HL-60/S4 treated with retinoic acid at 250 ng/mL for 4 days and 3 days (cell line): ENCODE results near the gene KLF3.
"Not testable (repeated sequence)": the region's sequence is repeated elsewhere in the genome, so short reads cannot be mapped to it uniquely, and the experiment has no call there.

ENCODE experiments used
- in situ Hi-C: fragments of 300-500 bp; cut with MboI; formaldehyde crosslinking; loops from 2 replicates; pipeline ENCODE4 v1.7.0; 2022; ENCODE audit warnings: low sequenced_read_pairs

The KLF3 gene

GRCh38 chr4:38663801-38664705, at the start of gene KLF3:
TSS of gene KLF3 (plus strand) at chr4:38664199. CDS start at chr4:38680626, 16,427 bp downstream.
- in situ Hi-C loops: no loop called here

GRCh38 chr4:38614231-38614630, 49.8 kb upstream of the KLF3 start:
- in situ Hi-C loops: no loop called here

DNA sequence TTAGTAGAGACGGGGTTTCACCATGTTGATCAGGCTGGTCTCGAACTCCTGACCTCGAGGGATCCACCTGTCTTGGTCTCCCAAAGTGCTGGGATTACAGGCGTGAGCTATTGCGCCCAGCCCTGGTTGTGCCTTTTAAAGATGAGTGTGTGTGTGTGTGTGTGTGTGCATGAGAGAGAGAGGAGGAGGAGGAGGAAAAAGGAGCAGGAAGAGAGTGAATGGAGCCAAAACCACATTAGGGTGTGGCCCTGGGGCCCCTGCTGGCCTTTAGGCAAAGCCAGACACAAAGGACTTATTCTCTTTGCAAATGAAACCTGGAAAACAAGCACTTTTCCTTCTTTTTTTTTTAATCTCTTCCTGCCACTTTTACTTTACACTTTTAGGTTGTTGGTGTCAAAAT, 48.2 kb upstream of the KLF3 start:
- in situ Hi-C loops: no loop called here

- in situ Hi-C loops: no loop called here
Measured at GRCh38 chr4:38618505-38618904, 45.5 kb upstream of the KLF3 start.

DNA sequence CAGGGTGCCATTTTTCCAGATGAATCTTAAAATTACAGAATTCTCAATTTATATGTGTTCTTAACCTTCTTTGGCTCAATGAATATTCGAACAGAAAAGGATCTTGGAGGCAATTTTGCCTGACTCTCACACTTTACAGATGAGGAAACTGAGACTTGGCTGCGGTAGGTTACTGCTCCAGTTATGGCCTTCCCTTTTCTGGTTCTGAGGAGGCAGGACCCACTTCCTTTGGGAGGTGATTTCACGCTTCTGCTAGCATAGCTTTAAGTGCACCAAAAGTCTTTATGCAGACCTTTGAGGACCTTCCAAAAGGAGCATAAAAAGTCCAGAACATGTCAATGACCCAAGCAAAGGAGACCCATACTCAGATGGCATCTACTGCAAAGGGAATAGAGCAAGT, 44.7 kb upstream of the KLF3 start:
- in situ Hi-C loops: no loop called here

GRCh38 chr4:38620065-38620464, 43.9 kb upstream of the KLF3 start:
- in situ Hi-C loops: no loop called here

DNA sequence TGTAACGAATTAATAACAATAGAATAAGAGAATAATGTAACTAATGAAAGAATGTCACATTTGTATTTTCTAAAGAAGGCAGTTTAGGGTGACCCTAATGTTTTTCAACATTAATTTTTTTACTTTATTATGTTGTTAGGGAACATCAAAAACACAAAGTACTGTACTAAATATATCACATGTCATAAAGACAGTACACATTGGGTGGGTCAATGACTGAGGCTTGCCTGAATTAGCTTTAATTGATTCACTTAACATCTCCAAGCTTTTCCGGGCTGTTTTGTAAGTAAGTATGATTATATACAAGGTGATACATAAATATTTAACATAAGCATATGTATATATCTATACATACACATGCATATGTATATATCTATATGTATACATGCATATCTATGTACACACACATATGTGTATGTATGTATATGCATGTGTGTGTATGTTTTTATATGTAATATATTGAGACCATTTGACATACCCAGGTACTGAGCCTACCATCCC, 43.4 kb upstream of the KLF3 start:
- in situ Hi-C loops: no loop called here

GRCh38 chr4:38621028-38621684, 42.8 kb upstream of the KLF3 start:
- in situ Hi-C loops: no loop called here

DNA sequence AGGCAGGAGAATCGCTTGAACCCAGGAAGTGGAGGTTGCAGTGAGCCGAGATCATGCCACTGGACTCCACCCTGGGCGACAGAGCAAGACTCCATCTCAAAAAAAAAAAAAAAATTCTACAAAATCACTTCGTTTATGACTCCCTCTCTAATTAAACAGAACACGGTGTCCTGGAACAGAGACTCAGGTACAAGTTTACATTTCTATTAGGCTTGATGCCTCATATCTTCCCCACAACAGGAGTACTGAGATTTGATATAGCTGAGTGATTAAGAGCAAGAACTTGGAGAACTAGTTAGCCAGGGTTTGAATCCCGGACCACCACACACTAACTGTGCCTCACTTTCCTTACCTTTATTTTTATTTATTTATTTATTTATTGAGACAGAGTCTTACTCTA, 42.2 kb upstream of the KLF3 start:
- in situ Hi-C loops: no loop called here

DNA sequence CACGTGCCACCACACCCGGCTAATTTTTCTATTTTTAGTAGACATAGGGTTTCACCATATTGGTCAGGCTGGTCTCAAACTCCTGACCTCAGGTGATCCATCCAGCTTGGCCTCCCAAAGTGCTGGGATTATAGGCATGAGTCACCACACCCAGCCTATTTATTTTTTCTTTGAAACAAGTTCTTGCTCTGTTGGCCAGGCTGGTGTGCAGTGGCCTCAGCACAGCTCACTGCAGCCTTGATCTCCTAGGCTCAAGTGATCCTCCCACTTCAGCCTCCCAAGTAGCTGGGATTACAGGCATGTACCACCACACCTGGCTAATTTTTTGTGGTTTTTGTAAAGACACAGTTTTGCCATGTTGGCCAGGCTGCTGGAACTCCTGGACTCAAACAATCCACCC, 41.7 kb upstream of the KLF3 start:
- in situ Hi-C loops: not testable (repeated sequence)

- in situ Hi-C loops: no loop called here
Measured at GRCh38 chr4:38623260-38623659, 40.7 kb upstream of the KLF3 start.

DNA sequence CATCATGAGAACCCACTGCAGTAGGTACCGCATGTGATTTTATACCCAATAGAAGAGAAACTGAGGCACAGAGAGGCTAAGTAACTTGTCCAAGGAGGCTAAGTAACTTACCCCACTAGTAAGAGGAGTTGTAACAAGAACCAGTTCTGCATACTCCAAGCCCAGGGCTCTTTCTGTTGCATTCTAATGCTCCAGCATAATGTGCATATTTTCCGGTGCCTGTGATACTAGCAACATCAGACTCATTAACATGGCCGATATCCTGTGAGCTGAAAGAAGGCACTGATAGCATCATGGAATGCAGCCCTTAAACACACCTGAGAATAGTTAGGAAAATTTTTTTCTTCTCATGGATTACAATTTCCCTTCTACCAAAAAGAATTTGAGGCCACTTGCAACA, 39.7 kb upstream of the KLF3 start:
- in situ Hi-C loops: no loop called here

GRCh38 chr4:38625508-38625907, 38.5 kb upstream of the KLF3 start:
- in situ Hi-C loops: no loop called here

GRCh38 chr4:38626901-38627444, 37.0 kb upstream of the KLF3 start:
- in situ Hi-C loops: not testable (repeated sequence)

- in situ Hi-C loops: no loop called here
Measured at GRCh38 chr4:38630519-38630918, 33.5 kb upstream of the KLF3 start.

- in situ Hi-C loops: no loop called here
Measured at GRCh38 chr4:38634047-38634759, 29.8 kb upstream of the KLF3 start.

- in situ Hi-C loops: no loop called here
Measured at GRCh38 chr4:38639242-38639641, 24.8 kb upstream of the KLF3 start.

DNA sequence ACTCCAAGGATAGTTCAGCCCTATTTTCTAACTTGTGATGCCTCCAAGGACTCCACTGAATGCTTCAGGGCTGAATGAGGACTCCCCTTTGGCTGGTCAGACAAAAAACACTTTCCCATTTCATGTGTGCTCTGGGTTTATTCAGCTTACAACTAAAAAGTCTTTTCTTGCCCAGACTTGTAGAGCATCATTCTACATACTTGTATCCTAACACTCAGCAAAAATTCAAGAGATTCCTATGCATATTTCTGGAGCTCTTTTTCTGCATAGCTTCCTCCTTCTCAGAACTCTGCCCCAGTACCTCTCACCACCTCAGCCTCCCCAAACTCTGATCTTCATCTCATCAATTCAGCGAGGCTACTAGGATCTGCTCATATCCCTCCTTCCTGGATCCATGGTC, 22.2 kb upstream of the KLF3 start:
- in situ Hi-C loops: no loop called here

DNA sequence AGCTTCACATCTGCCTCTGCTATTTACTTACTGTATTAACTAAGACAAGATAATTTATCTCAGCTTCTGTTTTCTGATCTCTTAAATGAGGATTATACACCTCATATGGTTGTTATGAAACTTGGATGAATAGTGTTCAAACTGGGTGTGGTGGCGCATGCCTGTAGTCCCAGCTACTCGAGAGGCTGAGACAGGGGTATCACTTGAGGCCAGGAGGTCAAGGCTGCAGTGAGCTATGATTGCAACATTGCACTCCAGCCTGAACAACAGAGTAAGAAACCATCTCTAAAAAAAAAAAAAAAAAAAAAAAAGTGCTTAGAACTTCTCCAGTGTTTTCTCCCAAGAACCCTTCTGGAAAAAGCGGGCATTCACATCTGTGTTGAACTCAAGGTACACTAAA, 19.8 kb upstream of the KLF3 start:
- in situ Hi-C loops: no loop called here

DNA sequence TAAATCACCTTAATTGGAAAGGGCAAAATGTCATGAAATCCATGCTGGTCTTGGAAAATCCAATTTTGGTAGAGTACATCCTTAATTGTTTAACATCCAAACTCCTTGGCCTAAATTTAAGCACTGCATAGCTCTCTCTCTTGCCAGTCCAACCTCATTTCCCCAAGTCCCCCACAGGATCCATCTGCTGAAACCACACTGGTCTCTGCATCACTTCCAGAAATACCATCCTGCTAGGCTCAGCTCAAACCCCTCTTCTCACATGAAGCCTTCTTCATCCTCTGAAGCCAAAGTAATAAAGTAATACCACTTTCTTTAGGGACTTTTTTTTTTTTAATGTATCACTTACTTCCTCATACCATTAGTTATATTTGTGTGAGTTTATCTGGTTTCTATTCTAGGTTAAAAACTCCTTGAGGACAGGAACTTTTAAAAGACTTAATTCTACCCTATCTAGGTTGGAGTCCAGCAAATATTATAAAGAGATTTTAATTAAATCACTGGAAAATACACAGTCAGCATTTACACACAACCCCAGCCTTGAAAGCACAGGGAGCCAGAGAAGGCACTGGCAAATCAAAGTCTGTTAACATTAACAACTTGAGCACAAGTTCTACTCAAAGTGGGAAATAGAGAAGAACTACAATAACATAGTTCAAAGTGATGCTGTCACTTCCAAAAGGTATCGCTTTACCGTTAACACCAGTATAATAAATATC, 16.7 kb upstream of the KLF3 start:
- in situ Hi-C loops: no loop called here

DNA sequence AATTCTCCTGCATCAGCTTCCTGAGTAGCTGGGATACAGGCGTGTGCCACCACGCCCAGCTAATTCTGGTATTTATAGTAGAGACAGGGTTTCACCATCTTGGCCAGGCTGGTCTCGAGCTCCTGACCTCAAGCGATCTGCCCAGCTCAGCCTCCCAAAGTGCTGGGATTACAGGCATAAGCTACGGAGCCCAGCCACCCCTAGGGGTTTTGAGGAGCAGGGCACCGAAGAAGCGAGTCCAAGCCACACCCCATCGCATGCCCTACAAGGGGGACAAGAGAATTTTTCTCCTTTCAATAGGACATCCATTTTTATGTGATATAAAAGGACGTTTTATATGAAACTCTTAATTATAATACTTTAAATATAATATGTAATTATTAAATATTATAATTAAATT, 13.9 kb upstream of the KLF3 start:
- in situ Hi-C loops: no loop called here
